GDM1 (cell line): ENCODE results near the gene NACA.
"Not testable (repeated sequence)": the region's sequence is repeated elsewhere in the genome, so short reads cannot be mapped to it uniquely, and the experiment has no call there.

Experiments
- DNase-seq: peaks from one replicate; lab custom pipeline; 2025; lab: John Stamatoyannopoulos, UW

The NACA gene

GRCh38 chr12:56724972-56725722 is at the start of gene NACA:
TSS of gene NACA (minus strand) at chr12:56725299. CDS start at chr12:56724521, 778 bp downstream.
- peak; percentile 98 for DNase-seq

- no peak for DNase-seq
Observed at GRCh38 chr12:56773113-56773512, 48.0 kb upstream of the NACA start.

- DNase-seq, result no peak
Observed at GRCh38 chr12:56772625-56773024, 47.5 kb upstream of the NACA start.

GRCh38 chr12:56769868-56770267 is 44.8 kb upstream of the NACA start:
- no peak for DNase-seq

GRCh38 chr12:56768424-56768823 is 43.3 kb upstream of the NACA start:
- DNase-seq, result no peak

- peak; percentile 31 for DNase-seq
Observed at GRCh38 chr12:56766535-56766934, 41.4 kb upstream of the NACA start.

GRCh38 chr12:56763753-56764657 is 38.9 kb upstream of the NACA start:
- no peak for DNase-seq

GRCh38 chr12:56761812-56762211 is 36.7 kb upstream of the NACA start:
- DNase-seq, result no peak

- no peak for DNase-seq
Observed at GRCh38 chr12:56760460-56760859, 35.4 kb upstream of the NACA start.

- DNase-seq, result no peak
Observed at GRCh38 chr12:56759263-56759908, 34.3 kb upstream of the NACA start.

GRCh38 chr12:56758728-56759262 is 33.7 kb upstream of the NACA start:
- DNase-seq, result no peak

- DNase-seq, result not testable (repeated sequence)
Observed at GRCh38 chr12:56757971-56758370, 32.9 kb upstream of the NACA start.

GRCh38 chr12:56753566-56753965 is 28.5 kb upstream of the NACA start:
- DNase-seq, result no peak

- peak; percentile 83 for DNase-seq
Observed at GRCh38 chr12:56751712-56752598, 26.9 kb upstream of the NACA start, which contains the start of gene PRIM1. TSS of gene PRIM1 (minus strand) at chr12:56752323. CDS start at chr12:56752298, 25 bp downstream.

GRCh38 chr12:56750596-56750995 is 25.5 kb upstream of the NACA start:
- DNase-seq, result not testable (repeated sequence)

- DNase-seq, result no peak
Observed at GRCh38 chr12:56749853-56750252, 24.8 kb upstream of the NACA start.

GRCh38 chr12:56749359-56749758 is 24.3 kb upstream of the NACA start:
- no peak for DNase-seq

GRCh38 chr12:56728139-56728861 is 3.2 kb upstream of the NACA start:
- no peak for DNase-seq

- DNase-seq, result not testable (repeated sequence)
Observed at GRCh38 chr12:56726196-56726675, 1.1 kb upstream of the NACA start.

GRCh38 chr12:56725723-56726102 is 614 bp upstream of the NACA start:
- no peak for DNase-seq

GRCh38 chr12:56724701-56724971 is 463 bp downstream of the NACA start:
- DNase-seq, result no peak
